ENCODE results near the gene RAB4B. TPM values are rescaled to one million over a fixed set of nuclear protein-coding genes. Genes with fewer than 3 reads are reported as not detected.

The RAB4B gene
- total and polyA plus RNA-seq, 2 experiments from 2014 or later: 27.4 to 29.0 TPM

DNA sequence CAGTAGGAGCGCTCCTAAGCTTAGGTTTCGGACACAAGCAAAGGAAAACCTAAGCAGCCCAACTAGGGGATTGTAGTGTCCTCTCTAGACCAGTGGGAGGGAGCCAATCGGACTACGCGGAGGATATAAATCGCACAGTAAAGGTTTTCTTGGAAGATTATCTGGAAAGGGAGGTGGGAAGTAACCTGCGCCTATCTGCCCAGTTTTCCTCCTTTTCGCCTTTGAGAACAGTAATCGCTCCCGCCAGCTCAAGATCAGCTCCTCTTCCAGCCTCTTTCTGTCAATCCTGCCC is 456 bp upstream of the RAB4B start:
- no peak for DNase-seq (ENCODE audit: low spot score)
- TF ChIP-seq JUNB (IDR thresholded peaks at IDR 0.05; ENCODE audit: unreplicated experiment): no peak
- TF ChIP-seq POLR2AphosphoS5 (IDR thresholded peaks at IDR 0.05; ENCODE audit: low read depth): peak; percentile 25; the same call in 1 of the 2 replicates
- Histone ChIP-seq H4K20me1 (replicated peaks; ENCODE audit: insufficient read depth) (no peaks in the 10 kb centered on the region), H3K79me2 (replicated peaks; ENCODE audit: insufficient read depth) (peaks cover 5% of the 10 kb centered on the region), H2AFZ (no peak overlapping the region), H3K4me2 (peak overlapping the region; percentile 73), H3K4me1 (ENCODE audit: insufficient read depth) (peaks cover 11% of the 10 kb centered on the region), H3K4me3 (peak overlapping the region; percentile 54), H3F3A (replicated peaks; ENCODE audit: low read depth) (peaks cover 5% of the 10 kb centered on the region; the same call in 1 of the 2 replicates), H3K27ac (ENCODE audit: low read depth) (peak overlapping the region; percentile 100), H3K36me3 (ENCODE audit: insufficient read depth) (no peaks in the 10 kb centered on the region), H3K9me2 (ENCODE audit: insufficient read depth) (no peaks in the 10 kb centered on the region), H3K27me3 (ENCODE audit: insufficient read depth) (no peaks in the 10 kb centered on the region)
- Mint-ChIP-seq H3K4me3 (peak overlapping the region; percentile 79), H3K9me3 (no peaks in the 10 kb centered on the region; the same call in 1 of the 3 replicates), H3K27ac (peak overlapping the region; percentile 100), H3K27me3 (ENCODE audit: insufficient read depth, low read depth, poor library complexity) (peaks cover 17% of the 10 kb centered on the region), H3K36me3 (ENCODE audit: low read depth) (peaks cover 8% of the 10 kb centered on the region), H3K4me1 (peaks cover 20% of the 10 kb centered on the region)
- no peak for ATAC-seq

DNA sequence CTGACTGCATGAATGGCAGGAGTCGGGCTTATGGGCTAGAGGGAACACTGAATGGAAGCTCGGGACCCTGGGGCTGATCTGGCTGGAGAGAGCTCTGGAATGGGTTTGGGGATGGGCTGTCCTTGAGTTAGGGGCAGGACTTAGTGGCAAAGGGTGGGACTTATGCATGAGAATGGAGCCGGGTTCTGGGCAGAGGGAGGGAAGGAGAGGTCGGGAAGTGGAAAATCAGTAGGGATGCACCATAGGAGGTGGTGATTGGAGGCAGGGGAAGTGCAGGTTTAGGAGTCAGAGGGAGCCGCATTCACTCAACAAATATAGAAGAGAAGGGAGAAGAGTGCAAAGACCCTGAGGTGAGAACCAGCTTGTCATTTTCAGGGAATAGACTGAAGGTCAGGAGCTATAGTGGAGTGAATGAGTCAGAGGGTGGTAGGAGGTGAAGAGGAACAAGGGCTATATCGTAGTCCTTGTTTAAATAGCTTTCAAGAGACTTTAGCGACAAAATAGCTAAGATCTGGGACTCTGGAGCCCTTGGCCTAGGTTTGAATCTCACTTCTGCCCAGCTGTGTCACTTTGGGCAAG is 748 bp downstream of the RAB4B start:
- Histone ChIP-seq H3K27ac (ENCODE audit: low read depth) (peak overlapping the region; percentile 90), H2AFZ (no peak overlapping the region)
- peak; percentile 81 for ATAC-seq

DNA sequence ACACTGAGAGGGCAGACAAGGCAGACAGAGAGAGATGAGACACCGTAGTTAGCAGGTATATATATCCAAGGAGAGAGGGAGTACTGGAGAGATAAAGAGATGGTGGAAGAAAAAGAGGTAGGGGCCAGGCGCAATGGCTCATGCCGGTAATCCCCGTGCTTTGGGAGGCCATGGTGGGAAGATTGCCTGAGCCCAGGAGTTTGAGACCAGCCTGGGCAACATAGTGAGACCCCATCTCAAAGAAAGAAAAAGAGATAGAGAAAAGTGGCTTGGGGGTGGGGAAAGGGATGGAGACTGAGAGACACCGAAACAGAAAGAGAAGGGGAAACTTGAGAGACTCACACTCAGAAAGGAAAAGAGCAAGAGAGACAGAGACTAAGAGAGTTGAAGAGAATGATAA is 2.5 kb downstream of the RAB4B start:
- Mint-ChIP-seq H3K4me3 (no peak overlapping the region; the same call in 2 of the 3 replicates), H3K27me3 (ENCODE audit: insufficient read depth, low read depth, poor library complexity) (peaks cover 13% of the 10 kb centered on the region), H3K36me3 (ENCODE audit: low read depth) (peaks cover 12% of the 10 kb centered on the region), H3K27ac (no peak overlapping the region), H3K9me3 (no peaks in the 10 kb centered on the region; the same call in 1 of the 3 replicates), H3K4me1 (peaks cover 21% of the 10 kb centered on the region)
- Histone ChIP-seq H3K4me2 (no peak overlapping the region), H3K4me1 (ENCODE audit: insufficient read depth) (peaks cover 11% of the 10 kb centered on the region), H2AFZ (no peak overlapping the region), H4K20me1 (replicated peaks; ENCODE audit: insufficient read depth) (no peaks in the 10 kb centered on the region), H3F3A (replicated peaks; ENCODE audit: low read depth) (peaks cover 5% of the 10 kb centered on the region; the same call in 1 of the 2 replicates), H3K79me2 (replicated peaks; ENCODE audit: insufficient read depth) (peaks cover 5% of the 10 kb centered on the region), H3K27ac (ENCODE audit: low read depth) (no peak overlapping the region), H3K9me2 (ENCODE audit: insufficient read depth) (no peaks in the 10 kb centered on the region), H3K36me3 (ENCODE audit: insufficient read depth) (no peaks in the 10 kb centered on the region), H3K4me3 (no peak overlapping the region), H3K27me3 (ENCODE audit: insufficient read depth) (no peaks in the 10 kb centered on the region)
- ATAC-seq: no peak
- TF ChIP-seq STAT1 (IDR thresholded peaks at IDR 0.05; ENCODE audit: unreplicated experiment) (no peak), EZH2 (IDR thresholded peaks at IDR 0.05; ENCODE audit: low read depth, unreplicated experiment) (no peak), NANOG (IDR thresholded peaks at IDR 0.05; ENCODE audit: borderline replicate concordance) (no peak), POLR2AphosphoS5 (IDR thresholded peaks at IDR 0.05; ENCODE audit: low read depth) (no peak)
- TF ChIP-seq, protein P1, sequence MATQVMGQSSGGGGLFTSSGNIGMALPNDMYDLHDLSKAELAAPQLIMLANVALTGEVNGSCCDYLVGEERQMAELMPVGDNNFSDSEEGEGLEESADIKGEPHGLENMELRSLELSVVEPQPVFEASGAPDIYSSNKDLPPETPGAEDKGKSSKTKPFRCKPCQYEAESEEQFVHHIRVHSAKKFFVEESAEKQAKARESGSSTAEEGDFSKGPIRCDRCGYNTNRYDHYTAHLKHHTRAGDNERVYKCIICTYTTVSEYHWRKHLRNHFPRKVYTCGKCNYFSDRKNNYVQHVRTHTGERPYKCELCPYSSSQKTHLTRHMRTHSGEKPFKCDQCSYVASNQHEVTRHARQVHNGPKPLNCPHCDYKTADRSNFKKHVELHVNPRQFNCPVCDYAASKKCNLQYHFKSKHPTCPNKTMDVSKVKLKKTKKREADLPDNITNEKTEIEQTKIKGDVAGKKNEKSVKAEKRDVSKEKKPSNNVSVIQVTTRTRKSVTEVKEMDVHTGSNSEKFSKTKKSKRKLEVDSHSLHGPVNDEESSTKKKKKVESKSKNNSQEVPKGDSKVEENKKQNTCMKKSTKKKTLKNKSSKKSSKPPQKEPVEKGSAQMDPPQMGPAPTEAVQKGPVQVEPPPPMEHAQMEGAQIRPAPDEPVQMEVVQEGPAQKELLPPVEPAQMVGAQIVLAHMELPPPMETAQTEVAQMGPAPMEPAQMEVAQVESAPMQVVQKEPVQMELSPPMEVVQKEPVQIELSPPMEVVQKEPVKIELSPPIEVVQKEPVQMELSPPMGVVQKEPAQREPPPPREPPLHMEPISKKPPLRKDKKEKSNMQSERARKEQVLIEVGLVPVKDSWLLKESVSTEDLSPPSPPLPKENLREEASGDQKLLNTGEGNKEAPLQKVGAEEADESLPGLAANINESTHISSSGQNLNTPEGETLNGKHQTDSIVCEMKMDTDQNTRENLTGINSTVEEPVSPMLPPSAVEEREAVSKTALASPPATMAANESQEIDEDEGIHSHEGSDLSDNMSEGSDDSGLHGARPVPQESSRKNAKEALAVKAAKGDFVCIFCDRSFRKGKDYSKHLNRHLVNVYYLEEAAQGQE (IDR thresholded peaks at IDR 0.05; ENCODE audit: unreplicated experiment): no peak
- no peak for DNase-seq (ENCODE audit: low spot score)

More for the DNA sequence above, 748 bp downstream of the RAB4B start:
- peak overlapping the region; percentile 100 for H3K27ac Mint-ChIP-seq
- Histone ChIP-seq H3K9me2 (ENCODE audit: insufficient read depth) (no peaks in the 10 kb centered on the region), H3F3A (replicated peaks; ENCODE audit: low read depth) (peaks cover 5% of the 10 kb centered on the region; the same call in 1 of the 2 replicates), H3K79me2 (replicated peaks; ENCODE audit: insufficient read depth) (peaks cover 5% of the 10 kb centered on the region), H3K4me3 (peak overlapping the region; percentile 54), H3K4me1 (ENCODE audit: insufficient read depth) (peaks cover 11% of the 10 kb centered on the region), H4K20me1 (replicated peaks; ENCODE audit: insufficient read depth) (no peaks in the 10 kb centered on the region), H3K4me2 (peak overlapping the region; percentile 76), H3K27me3 (ENCODE audit: insufficient read depth) (no peaks in the 10 kb centered on the region), H3K36me3 (ENCODE audit: insufficient read depth) (no peaks in the 10 kb centered on the region)
- H3K4me1 Mint-ChIP-seq: peaks cover 23% of the 10 kb centered on the region
- TF ChIP-seq ZNF331 (CRISPR knock-in tag; IDR thresholded peaks at IDR 0.05; ENCODE audit: low read depth) (no peak), CREB1 (CRISPR knock-in tag; IDR thresholded peaks at IDR 0.05; ENCODE audit: low read depth) (no peak)
- TF ChIP-seq, protein P2, sequence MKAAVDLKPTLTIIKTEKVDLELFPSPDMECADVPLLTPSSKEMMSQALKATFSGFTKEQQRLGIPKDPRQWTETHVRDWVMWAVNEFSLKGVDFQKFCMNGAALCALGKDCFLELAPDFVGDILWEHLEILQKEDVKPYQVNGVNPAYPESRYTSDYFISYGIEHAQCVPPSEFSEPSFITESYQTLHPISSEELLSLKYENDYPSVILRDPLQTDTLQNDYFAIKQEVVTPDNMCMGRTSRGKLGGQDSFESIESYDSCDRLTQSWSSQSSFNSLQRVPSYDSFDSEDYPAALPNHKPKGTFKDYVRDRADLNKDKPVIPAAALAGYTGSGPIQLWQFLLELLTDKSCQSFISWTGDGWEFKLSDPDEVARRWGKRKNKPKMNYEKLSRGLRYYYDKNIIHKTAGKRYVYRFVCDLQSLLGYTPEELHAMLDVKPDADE (IDR thresholded peaks at IDR 0.05): 0 out of 2 replicates have a peak, but pooled peaks have one; percentile 24
- H3K4me3 Mint-ChIP-seq: peak overlapping the region; percentile 79
- H3K36me3 Mint-ChIP-seq (ENCODE audit: low read depth): peaks cover 12% of the 10 kb centered on the region
- DNase-seq (ENCODE audit: low spot score): peak; percentile 99
- no peaks in the 10 kb centered on the region; the same call in 1 of the 3 replicates for H3K9me3 Mint-ChIP-seq
- peaks cover 14% of the 10 kb centered on the region for H3K27me3 Mint-ChIP-seq (ENCODE audit: insufficient read depth, low read depth, poor library complexity)
